Measurements from ENCODE around the gene SPRY2. TPM values are rescaled to one million over a fixed set of nuclear protein-coding genes. Genes with fewer than 3 reads are reported as not detected.

Gene SPRY2
- total and polyA plus RNA-seq, 2 of the 8 experiments (the other 6 are each of a cell fraction or from before 2014, with no cell fraction given), result 37.7 to 37.9 TPM

GRCh38 chr13:80338781-80339562 is 2.0 kb downstream of the SPRY2 start:
- peaks cover 24 to 25% of the 10 kb centered on the region in 2 experiments for H4K20me1 ChIP-seq (replicated peaks in 1 of 2; ENCODE audit: control insufficient read depth in 1 of 2, insufficient read depth in 2 of 2, low read length in 2 of 2)
- TF ChIP-seq BRCA1 (IDR thresholded peaks at IDR 0.05; ENCODE audit: low read depth, low read length) (no peak), MAX (IDR thresholded peaks at IDR 0.05) (0 out of 2 replicates have a peak, but pooled peaks have one; percentile 15), TAF7 (optimal IDR thresholded peaks at IDR 0.05; ENCODE audit: borderline replicate concordance, low read depth, low read length) (no peak), TAF1 (IDR thresholded peaks at IDR 0.05; ENCODE audit: low read depth, low read length) (peak; percentile 35; the same call in 1 of the 2 replicates), RAD21 (IDR thresholded peaks at IDR 0.05 in 1 of 2, conservative IDR thresholded peaks at IDR 0.05 in 1 of 2; ENCODE audit: low read depth in 2 of 2, low read length in 2 of 2) (peak; percentile 18 to 28; a peak in 2 of 4 replicates), KDM4A (IDR thresholded peaks at IDR 0.05; ENCODE audit: low read depth, low read length, severe bottlenecking) (peak; percentile 28), SIN3A (conservative IDR thresholded peaks at IDR 0.05 in 1 of 2, IDR thresholded peaks at IDR 0.05 in 1 of 2; ENCODE audit: low read depth in 1 of 2, low read length in 2 of 2) (0 out of 4 replicates have a peak, but pooled peaks of 1 of the 2 experiments have one; percentile 70), RNF2 (IDR thresholded peaks at IDR 0.05; ENCODE audit: borderline replicate concordance, low read depth, low read length, missing control alignments, poor library complexity, severe bottlenecking) (no peak)

More at GRCh38 chr13:80338781-80339562, 2.0 kb downstream of the SPRY2 start:
- Histone ChIP-seq H3K79me2 (ENCODE audit: control insufficient read depth in 1 of 2, insufficient read depth in 2 of 2, low read length in 2 of 2) (peaks cover 41 to 66% of the 10 kb centered on the region in 2 experiments), H4K91ac (replicated peaks; ENCODE audit: insufficient read length, low read length) (no peak overlapping the region), H3K4me2 (ENCODE audit: insufficient read depth in 1 of 2, low read depth in 2 of 2, low read length in 2 of 2) (peak overlapping the region; percentile 70 to 74), H3K9me3 (ENCODE audit: insufficient read depth in 2 of 2, low read depth in 1 of 2, low read length in 1 of 2) (no peaks in the 10 kb centered on the region), H3K23me2 (ENCODE audit: low read depth, low read length) (peaks cover 10% of the 10 kb centered on the region), H2BK120ac (replicated peaks; ENCODE audit: low read depth, low read length) (no peak overlapping the region), H3K36me3 (ENCODE audit: control insufficient read depth in 2 of 4, insufficient read depth in 4 of 4, low read length in 3 of 4) (peaks cover 3 to 34% (median 16%) of the 10 kb centered on the region in 4 experiments; a peak in 6 of 8 replicates), H2BK20ac (ENCODE audit: low read length) (no peak overlapping the region), H2AK5ac (ENCODE audit: low read depth, low read length) (no peak overlapping the region; the same call in 1 of the 2 replicates), H3K18ac (ENCODE audit: extremely low read depth, low read length) (peak overlapping the region; percentile 98), H2BK12ac (ENCODE audit: low read depth, low read length) (no peak overlapping the region), H2BK5ac (ENCODE audit: low read depth, low read length) (peak overlapping the region; percentile 85), H3K79me1 (ENCODE audit: low read depth, low read length) (0 out of 2 replicates have a peak, but pooled peaks cover 4% of the 10 kb centered on the region), H4K8ac (ENCODE audit: extremely low read depth, insufficient read depth, low read length) (peak overlapping the region; percentile 20; the same call in 1 of the 2 replicates), H2BK15ac (ENCODE audit: low read length) (no peak overlapping the region), H3K56ac (replicated peaks; ENCODE audit: insufficient read length, low read depth, low read length) (peak overlapping the region; percentile 52), H3K4ac (replicated peaks; ENCODE audit: insufficient read length, low read depth, low read length) (no peak overlapping the region), H2AFZ (ENCODE audit: low read length) (no peak overlapping the region), H4K5ac (ENCODE audit: insufficient read length, low read depth, low read length) (no peak overlapping the region), H3K23ac (ENCODE audit: insufficient read length) (no peak overlapping the region), H3K27me3 (replicated peaks in 1 of 4; ENCODE audit: control insufficient read depth in 3 of 4, extremely low read depth in 1 of 4, insufficient read depth in 3 of 4, low read length in 3 of 4) (peaks cover 0 to 2% (median 0%) of the 10 kb centered on the region in 4 experiments; a peak in 1 of 7 replicates), H3K14ac (ENCODE audit: insufficient read length) (no peak overlapping the region), H3K27ac (ENCODE audit: low read depth, low read length) (no peak overlapping the region), H3K9ac (replicated peaks in 1 of 4; ENCODE audit: extremely low read depth in 1 of 4, low read depth in 3 of 4, low read length in 3 of 4) (peak overlapping the region; percentile 51 to 92 (median 54)), H3K4me1 (replicated peaks in 1 of 4; ENCODE audit: control insufficient read depth in 3 of 4, insufficient read depth in 4 of 4, low read length in 3 of 4) (peaks cover 0 to 20% (median 10%) of the 10 kb centered on the region in 4 experiments; a peak in 6 of 7 replicates), H3K4me3 (ENCODE audit: extremely low read depth in 1 of 4, insufficient read depth in 2 of 4, low read depth in 3 of 4, low read length in 4 of 4) (peak overlapping the region; percentile 73 to 100 (median 92))
- DNase-seq (ENCODE audit: low read depth in 1 of 2, low spot score in 2 of 2) (peak in 1 of 2 experiments; percentile 66), FAIRE-seq (no peak)
- POLR2A ChIA-PET (ENCODE audit: partially characterized antibody), result interaction anchor here (0.5 to 1.8 kb wide), 14 partner anchors 16 to 678 kb away, joined by 3 to 6 read pairs (median 3); no protein-coding TSS in a partner anchor
- 2% methylated on average over 33 of the region's 40 CpGs; no CpG with 5 or more reads in 1 of the 2 experiments for WGBS, 2 experiments (ENCODE audit: extremely low coverage in 1 of 2, insufficient coverage in 1 of 2, insufficient read length in 1 of 2, insufficient replicate concordance in 2 of 2, low coverage in 1 of 2, low lambda C conversion rate in 2 of 2, missing lambda C conversion rate in 1 of 2)
- CTCF ChIA-PET (ENCODE audit: partially characterized antibody), result interaction anchor here (0.6 to 2.5 kb wide), 7 partner anchors 18 to 1866 kb away, joined by 3 to 13 read pairs (median 4); no protein-coding TSS in a partner anchor

Measured in H1 (cell line).